WI38 (cell line): ENCODE measurements around the gene KCTD14.

Experiments
- H3K4me3 ChIP-seq: 2 replicates; pipeline ENCODE4 v1.5.1; 2011; ENCODE audit warnings: low read depth, mild to moderate bottlenecking, control low read depth, low read length
- TF ChIP-seq, protein P1 (sequence below): IDR thresholded peaks from 2 replicates; pipeline ENCODE4 v1.5.1; 2012; ENCODE audit warnings: low read depth, mild to moderate bottlenecking, control low read depth, low read length

KCTD14 gene

DNA sequence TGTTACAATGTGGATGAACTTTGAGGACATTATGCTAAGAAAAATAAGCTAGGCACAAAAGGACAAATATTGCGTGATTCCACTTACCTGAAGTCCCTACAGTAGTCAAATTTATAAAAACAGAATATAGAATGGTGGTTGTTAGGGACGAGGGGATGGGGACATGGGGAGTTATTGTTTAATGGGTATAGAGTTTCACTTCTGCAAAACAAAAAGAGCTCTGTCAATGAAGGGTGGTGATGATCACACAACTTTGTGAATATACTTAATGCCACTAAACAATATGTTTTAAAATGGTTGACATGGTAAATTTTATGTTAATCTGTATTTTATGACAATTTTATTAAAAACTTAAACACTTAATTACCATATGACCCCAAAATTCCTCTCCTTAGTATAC lies 54.7 kb downstream of the KCTD14 start:
- H3K4me3 ChIP-seq, result no peak overlapping the region
- TF ChIP-seq, protein P1, sequence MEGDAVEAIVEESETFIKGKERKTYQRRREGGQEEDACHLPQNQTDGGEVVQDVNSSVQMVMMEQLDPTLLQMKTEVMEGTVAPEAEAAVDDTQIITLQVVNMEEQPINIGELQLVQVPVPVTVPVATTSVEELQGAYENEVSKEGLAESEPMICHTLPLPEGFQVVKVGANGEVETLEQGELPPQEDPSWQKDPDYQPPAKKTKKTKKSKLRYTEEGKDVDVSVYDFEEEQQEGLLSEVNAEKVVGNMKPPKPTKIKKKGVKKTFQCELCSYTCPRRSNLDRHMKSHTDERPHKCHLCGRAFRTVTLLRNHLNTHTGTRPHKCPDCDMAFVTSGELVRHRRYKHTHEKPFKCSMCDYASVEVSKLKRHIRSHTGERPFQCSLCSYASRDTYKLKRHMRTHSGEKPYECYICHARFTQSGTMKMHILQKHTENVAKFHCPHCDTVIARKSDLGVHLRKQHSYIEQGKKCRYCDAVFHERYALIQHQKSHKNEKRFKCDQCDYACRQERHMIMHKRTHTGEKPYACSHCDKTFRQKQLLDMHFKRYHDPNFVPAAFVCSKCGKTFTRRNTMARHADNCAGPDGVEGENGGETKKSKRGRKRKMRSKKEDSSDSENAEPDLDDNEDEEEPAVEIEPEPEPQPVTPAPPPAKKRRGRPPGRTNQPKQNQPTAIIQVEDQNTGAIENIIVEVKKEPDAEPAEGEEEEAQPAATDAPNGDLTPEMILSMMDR, result no peak

DNA sequence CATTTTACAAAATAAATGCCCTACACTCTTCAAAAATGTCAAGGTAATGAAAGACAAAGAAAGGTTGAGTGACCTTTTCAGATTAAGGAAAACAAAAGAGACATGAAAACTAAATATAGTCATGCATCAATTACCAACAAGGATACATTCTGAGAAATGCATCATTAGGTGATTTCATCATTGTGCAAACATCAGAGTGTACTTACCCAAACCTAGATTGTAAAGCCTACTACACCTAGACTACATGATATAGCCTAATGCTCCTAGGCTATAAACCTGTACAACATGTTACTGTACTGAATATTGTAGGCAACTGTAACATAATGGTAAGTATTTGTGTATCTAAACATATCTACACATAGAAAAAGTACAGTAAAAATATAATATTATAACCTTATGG lies 55.3 kb downstream of the KCTD14 start:
- TF ChIP-seq, protein P1, result no peak
- no peak overlapping the region for H3K4me3 ChIP-seq

DNA sequence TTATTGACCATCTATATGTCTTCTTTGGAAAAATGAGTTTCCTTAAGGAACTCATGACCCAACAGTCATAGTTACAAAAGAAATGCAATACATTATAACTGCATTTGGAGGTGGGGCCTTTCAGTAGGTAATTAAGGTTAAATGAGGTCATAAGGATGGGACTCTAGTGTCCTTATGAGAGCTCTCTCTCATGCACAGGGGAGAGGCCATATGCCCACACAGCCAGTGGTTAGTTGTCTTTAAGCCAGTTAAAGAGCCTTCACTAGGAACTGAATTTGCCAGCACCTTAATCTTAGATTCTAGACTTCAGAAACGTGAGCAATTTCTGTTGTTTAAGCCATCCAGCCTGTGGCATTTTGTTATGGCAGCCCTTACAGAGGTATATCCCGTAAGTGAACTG lies 56.0 kb downstream of the KCTD14 start:
- no peak overlapping the region for H3K4me3 ChIP-seq
- TF ChIP-seq, protein P1, result no peak

DNA sequence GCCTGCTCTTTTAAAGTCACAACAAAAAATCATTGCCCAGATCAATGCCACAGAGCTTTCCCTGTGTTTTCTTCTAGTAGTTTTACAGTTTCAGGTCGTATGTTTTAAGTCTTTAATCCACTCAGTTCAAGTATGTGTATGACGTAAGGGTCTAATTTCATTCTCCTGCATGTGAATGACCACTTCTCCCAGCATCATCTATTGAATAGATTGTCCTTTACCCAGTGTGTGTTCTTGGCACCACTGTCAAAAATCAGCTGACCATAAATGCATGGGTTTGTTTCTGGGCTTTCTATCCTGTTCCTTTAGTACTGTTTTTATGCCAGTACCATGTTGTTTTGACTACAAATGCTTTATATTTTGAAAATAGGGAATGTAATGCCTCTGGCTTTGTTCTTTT lies 56.7 kb downstream of the KCTD14 start:
- TF ChIP-seq, protein P1, result no peak

More for the DNA sequence above, 56.7 kb downstream of the KCTD14 start:
- H3K4me3 ChIP-seq, result no peak overlapping the region
